Measurements from ENCODE around the gene ENDOU.

- no peak for TF ChIP-seq POLR2AphosphoS5 (IDR thresholded peaks at IDR 0.05)
- no peak for TF ChIP-seq CTCF (IDR thresholded peaks at IDR 0.05)
Observed at GRCh38 chr12:47755655-47756562, 30.6 kb upstream of the ENDOU start.
